HUES64 (cell line): ENCODE measurements around the gene BMP8A.

ENCODE experiments used
- H3K27ac ChIP-seq: 2 replicates; pipeline ENCODE4 v1.7.0; 2013; ENCODE audit warnings: low read depth, low read length, inconsistent platforms
- H3K27me3 ChIP-seq: 2 replicates; pipeline ENCODE4 v1.6.1; 2013; ENCODE audit warnings: mild to moderate bottlenecking, low read length; ENCODE audit not compliant: insufficient read depth
- H3K36me3 ChIP-seq: 2 replicates; pipeline ENCODE4 v1.6.1; 2013; ENCODE audit warnings: mild to moderate bottlenecking, low read length; ENCODE audit not compliant: insufficient read depth
- H3K4me1 ChIP-seq: 2 replicates; pipeline ENCODE4 v1.6.1; 2013; ENCODE audit warnings: mild to moderate bottlenecking, low read length, moderate library complexity; ENCODE audit not compliant: insufficient read depth
- H3K4me3 ChIP-seq: 2 replicates; pipeline ENCODE4 v1.5.1; 2013; ENCODE audit warnings: mild to moderate bottlenecking, low read length, moderate library complexity
- H3K9ac ChIP-seq: 2 replicates; pipeline ENCODE4 v1.6.1; 2013; ENCODE audit warnings: mild to moderate bottlenecking, low read depth, low read length
- H3K9me3 ChIP-seq: 2 replicates; pipeline ENCODE4 v1.6.1; 2013; ENCODE audit warnings: low read depth, low read length; ENCODE audit not compliant: insufficient read depth
- WGBS: fragments of 150-250, 120-280 bp; methylation state at CpG from one replicate; pipeline ENCODE4 v1.1.7; 2013; ENCODE audit warnings: missing lambda C conversion rate; 5-methylcytosine and 5-hydroxymethylcytosine counted together

BMP8A gene

DNA sequence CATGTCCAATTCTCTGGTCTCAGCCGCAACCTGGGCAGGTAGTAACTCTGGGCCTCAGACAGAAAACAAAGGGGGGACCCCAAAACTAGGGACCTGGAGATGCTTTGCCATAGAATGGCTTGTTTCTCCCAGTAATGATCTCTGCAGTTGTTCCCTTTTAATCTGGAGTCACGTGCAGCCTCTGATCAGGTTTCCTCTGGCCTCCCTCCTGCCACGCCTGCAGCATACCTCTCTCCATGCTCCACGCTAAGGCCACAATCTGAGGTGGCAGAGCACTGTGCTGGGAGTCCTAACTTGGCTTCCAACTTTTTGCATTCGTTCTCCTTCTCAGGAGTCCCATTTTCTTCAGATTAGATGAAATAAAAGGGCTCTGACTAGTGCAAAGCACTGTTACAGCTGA is 83.2 kb downstream of the BMP8A start:
- peak overlapping the region; percentile 88 for H3K4me3 ChIP-seq
- peaks cover 60% of the 10 kb centered on the region for H3K36me3 ChIP-seq
- no peaks in the 10 kb centered on the region for H3K27me3 ChIP-seq
- H3K9ac ChIP-seq = peak overlapping the region; percentile 96; the same call in 1 of the 2 replicates
- peaks cover 11% of the 10 kb centered on the region; the same call in 1 of the 2 replicates for H3K4me1 ChIP-seq
- H3K27ac ChIP-seq = no peak overlapping the region
- H3K9me3 ChIP-seq = no peaks in the 10 kb centered on the region
- WGBS = 44% methylated on average over 5 of the region's 5 CpGs
